Measurements from ENCODE around the gene CDH22.

The CDH22 gene

DNA sequence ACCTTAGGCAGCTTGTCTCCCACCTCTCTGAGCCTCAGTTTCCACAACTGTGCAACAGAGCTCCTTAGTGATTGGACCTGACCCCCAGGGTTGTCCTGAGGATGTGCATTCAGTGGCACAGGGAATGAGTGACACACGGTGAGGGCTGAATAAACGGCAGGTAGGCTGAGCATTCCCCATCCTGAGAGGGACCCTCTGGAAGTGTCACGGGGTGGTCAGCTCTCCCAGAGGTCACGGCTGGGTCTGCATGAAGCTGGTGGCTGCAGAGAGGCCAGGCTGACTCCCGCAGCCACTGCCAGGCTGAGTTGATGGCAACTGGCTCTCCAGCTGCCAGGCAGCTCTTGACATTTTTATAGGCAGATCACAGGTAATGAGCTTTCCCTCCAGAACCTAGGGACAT lies 147.6 kb downstream of the CDH22 start:
- DNase-seq, result peak; percentile 56

DNA sequence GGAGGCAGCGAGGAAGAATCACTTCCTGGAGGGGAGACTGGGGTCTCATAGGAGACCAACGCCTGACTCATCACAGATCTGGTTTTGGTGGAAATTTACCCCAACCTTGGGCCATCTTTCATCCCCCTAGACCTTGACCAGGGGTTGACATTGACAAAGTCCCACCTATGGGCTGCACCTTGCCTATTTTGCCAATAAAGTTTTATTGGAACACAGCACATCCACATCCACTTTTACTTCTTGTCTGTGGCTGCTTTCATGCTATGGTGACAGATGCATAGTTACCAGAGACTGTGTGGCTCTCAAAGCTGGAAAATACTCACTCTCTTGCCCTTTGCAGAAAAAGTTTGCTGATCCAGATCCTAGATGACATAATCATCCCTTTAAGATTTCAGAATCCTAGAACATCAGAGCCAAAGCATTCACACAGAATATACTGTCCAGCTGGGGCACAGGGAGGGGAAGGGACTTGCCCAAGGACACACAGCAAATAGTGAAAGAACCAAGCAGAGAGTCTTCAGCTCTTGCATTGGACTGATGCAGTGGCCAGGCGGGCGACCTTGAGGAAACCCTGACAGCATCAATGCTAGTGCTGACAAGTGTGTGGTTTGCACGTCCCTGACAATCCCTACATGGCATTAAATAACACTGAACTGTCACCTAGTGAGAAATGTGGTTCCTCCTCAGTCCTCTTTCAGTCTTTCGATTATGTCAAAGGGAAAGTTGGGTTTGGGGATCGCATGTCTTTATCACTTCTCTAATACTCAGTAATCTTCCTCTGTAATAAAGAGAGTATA lies 149.0 kb downstream of the CDH22 start:
- DNase-seq, result no peak

DNA sequence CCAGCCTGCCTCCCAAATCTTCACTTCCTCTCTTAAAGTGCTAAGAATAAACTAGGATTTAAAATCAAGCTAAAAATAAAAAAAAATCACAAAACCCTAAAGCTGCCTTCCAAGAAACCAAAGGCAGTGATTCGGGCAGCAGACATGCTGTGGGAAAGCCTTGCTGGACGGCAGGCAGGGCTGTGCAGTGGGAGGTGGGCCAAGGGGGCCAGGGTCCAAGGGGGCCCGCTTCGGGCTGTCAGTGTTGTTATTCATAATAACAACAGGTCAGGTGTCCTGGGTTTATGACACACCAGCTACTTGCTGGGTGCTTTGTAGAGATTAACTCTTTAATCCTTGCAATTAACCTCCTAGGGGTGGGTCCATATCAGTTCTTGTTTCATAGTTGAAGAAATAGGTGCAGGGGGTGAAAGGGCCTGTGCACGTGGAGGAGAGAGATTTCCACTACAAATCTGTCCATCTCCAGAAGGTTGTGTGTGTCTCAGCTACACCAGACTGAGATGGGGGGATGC lies 149.8 kb downstream of the CDH22 start:
- DNase-seq, result peak; percentile 91

DNA sequence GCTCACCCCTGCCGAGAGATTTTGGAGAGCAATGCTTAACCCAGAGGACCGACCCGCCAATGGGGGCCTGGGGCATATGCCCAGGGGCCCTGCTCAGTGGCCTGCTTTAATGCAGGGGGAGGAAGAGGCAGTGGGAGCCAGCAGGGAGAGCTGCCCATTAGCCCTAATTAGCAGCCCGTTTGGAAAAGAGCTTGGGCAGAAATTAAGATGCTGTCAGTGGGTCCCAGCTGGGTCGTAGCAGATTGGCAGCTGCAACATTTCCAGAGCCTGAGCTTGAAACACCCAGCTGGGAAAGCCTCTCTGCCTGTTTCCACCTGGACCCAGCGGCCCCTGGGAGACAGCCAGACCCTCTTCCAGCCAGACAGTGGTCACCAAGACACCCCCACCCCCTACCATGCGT lies 150.7 kb downstream of the CDH22 start:
- DNase-seq, result peak; percentile 90

DNA sequence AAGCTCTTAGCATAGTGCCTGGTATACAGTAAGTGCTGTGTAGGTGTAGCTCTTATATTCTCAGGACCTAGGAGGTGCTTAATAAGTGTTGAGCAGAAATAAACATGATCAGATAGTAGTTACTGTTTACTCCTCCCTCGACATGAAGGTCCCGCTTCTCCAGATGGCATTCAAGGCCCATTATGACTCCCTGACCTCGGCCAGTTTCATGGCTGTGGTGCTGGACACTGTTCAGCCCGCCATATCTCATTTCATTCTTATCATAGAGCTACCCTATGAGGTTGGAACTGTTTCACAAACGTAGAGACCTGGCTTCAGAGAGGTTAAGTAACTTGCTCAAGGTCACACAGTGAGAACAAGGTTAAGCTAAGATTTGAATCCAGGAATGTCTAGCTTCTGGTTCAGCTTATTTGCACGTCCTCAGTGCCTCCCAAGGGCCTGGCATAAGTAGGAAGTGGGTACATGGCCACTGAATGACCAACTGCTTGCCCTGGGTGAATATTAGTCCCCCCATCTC lies 151.2 kb downstream of the CDH22 start:
- DNase-seq, result no peak

DNA sequence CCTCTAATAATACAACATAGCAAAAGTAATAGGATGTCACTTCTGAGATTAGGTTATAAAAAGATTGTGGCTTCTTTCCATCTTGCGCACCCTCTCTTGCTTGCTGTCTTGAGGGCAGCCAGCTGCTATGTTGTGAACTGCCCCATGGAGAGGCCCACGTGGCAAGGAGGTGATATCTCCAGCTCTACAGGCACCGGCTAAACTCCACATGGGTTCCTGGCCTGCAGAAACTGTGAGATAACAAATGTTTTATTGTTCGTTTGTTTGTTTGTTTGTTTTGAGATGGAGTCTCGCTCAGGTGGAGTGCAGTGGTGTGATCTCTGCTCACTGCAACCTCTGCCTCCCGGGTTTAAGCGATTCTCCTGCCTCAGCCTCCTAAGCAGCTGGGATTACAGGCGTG lies 152.2 kb downstream of the CDH22 start:
- DNase-seq, result no peak

DNA sequence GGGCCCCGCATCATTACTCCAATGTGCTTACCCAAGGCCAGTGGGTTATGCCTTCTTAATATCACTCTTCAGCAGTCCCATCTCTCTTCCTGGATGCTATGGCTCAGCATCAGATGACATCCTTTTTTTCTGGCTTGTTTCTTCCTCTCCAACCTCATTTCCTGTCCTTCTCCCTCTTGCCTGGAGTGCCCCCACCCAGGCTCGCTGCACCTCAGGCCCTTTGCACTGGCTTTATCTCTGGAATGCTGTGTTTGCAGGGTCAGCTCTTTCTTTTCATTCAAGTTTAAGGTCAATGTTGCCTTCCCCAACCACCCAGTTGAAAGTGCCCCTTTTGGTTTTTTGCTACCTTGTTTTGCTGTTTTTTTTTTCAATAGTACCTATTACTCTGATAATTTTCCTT lies 153.5 kb downstream of the CDH22 start:
- DNase-seq, result no peak

DNA sequence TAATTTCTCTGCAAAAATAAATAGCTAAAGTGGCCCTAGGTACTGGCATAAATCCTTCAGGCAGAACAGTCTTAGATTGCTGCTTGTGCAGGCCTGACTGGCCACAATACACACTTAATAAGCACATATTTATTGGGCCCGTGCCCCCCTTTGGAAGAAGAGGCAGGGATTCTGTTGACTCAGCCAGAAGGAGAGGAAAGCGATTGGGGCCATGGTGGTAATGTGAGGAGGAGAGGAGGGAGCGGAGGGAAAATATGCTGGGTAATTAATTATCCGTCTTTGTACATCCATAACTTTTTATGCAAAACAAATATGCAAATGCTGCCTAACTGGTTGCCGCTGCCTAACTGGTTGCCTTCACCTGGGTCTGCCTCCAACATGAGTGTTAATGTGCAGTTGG lies 154.0 kb downstream of the CDH22 start:
- DNase-seq, result no peak

DNA sequence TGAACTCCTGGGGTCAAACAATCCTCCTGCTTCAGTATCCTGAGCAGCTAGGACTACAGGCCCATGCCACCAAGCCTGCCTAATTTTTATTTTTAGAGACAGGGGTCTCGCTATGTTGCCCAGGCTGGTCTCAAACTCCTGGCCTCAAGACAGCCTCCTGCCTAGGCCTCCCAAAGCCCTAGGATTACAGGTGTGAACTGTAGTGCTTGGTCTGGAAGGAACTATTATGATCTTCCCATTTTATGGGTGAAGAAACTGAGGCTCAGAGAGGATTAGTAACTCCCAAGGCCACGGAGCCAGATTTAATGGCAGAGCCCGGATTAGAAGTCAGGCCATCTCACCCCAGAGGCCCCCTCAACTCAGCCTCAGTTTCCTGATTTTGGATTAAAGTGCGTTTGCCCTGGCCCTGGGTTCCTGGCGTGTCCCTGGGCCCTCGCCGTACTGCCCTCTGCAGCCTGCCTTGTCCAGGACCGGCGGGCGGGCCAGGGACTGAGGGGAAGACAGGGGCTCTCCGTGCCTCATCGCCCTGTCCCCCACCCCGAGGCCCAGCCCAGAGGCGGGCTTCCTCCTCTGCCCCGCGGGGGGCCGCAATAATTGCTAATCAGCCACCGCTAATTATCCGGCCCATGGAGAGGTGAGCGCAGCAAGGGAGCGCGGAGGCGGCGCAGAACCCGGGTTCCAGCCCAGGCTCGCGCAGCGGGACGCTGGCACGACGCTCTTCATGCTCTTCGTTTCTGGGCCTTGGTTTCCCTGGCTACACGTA lies 155.3 kb downstream of the CDH22 start:
- no peak for DNase-seq

DNA sequence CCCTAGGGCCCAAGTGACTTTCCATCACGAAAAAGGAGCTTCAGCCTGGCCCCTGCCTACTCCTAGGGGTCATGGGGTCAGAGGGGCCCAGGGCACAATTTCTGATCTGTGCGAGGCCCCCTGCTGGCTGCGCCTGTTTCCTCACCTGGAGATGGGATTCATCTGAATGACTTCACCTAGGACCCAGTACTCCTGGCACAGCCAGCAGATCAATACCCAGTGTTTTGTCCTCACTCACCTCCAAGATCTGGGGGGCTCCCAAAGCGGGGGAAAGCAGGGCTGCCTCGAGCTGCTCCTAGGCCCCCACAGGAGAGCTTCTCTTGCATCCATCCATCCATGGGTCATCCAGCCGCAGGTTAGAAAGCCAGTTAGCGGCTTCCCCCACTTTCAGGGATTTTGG lies 156.4 kb downstream of the CDH22 start:
- peak; percentile 50 for DNase-seq

DNA sequence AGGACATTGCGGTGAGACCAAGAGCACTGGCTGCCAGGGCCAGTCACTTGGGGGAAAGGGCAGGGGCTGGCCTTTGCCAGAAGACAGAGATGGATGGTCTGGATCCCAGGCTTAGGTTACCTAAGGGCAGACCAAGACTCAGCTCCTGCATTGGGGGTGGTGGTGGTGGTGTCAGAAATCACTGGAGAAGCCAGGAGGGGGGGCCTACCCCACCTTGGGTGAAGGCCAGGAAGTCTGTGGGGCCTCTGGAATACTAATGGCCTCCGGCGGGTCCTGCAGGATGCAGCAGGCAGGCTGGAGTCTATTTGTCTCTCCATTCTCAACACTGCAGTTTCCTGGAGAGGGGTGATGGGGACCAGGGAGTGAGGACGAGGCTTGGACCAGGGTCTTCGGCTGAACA lies 157.4 kb downstream of the CDH22 start:
- no peak for DNase-seq

DNA sequence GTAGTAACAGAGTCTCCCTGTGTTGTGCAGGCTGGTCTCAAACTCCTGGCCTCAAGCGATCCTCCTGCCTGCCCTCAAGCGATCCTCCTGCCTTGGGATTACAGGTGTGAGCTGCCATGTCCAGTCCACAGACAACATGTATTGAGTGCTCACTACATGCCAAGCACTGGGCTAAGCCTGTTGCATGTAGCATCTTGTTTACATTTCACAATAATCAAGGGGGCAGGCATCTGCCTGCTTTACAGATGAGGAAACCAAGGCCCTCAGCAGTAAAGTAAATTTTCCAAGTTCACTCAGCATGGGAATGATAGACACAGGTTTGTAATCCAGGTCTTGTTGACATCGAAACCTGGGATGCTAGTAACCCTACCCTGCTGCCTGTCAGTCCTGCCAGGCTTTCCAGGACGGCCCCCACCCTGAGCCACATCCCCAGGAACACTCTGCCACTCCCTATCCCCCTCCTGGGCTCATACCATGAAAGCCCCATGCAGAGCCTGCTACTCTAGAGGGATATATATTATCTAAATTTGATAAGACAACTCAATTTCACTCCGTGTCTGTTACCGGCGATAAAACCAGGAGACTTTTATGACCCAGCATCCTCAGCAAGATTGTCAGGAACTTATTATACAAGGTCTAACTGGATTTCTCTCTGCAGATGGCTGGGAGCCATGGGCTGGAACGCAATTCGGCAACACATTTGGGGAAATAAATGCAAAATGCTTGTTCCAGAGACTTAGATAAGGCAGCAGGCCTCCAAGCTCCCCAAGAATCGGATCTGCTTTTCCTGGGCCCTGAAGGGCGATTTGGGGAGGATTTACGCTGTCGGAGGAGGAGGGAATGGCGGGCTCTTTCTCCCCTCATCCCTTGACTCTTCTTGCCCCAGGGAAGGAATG lies 159.7 kb downstream of the CDH22 start:
- no peak for DNase-seq

DNA sequence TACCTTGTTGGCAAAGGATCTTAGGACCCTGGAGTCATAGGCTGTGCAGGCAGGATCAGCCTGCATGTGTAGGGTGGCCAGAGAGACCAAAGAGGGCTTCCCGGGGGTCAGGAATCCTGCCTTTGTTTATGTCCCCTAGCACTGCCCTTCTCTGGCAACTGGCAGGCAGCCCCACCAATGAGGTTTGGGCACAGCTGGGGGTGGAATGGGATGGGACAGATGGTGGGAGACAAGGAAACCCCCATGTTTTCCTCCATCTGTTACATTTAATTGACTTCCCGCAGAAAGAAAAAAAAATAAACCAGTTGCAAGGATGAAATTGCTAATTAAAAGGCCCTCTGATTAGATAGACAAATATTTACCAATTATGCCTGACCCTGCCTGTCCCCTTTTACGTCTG lies 162.6 kb downstream of the CDH22 start:
- DNase-seq, result peak; percentile 94

DNA sequence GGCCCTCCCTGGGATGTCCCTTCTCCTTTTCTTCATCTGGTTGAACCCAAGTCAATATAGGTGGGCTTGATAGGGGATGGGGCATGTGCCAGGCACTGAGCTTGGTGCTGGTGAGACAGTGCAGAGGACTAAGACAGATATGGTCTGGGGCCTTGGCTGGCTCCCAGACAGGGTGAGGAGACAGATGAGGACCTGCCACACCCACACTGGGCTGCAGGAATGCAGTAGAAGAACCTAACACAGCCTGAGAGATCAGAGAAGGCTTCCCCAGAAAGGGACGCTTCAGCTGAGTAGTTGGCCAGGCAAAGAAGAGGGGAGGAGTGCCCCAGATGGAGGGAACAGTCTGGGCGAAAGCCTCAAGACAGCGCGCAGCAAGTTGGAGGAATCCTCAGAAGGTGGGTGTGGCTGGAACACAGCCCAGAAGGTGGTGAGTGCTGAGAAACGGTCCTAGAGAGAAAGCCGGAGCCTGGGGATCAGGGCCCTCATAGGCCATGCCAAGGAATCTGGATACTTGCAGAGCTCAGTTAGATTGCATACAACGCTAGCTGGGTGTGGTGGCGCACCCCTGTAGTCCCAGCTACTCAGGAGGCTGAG lies 163.8 kb downstream of the CDH22 start:
- DNase-seq, result peak; percentile 40

DNA sequence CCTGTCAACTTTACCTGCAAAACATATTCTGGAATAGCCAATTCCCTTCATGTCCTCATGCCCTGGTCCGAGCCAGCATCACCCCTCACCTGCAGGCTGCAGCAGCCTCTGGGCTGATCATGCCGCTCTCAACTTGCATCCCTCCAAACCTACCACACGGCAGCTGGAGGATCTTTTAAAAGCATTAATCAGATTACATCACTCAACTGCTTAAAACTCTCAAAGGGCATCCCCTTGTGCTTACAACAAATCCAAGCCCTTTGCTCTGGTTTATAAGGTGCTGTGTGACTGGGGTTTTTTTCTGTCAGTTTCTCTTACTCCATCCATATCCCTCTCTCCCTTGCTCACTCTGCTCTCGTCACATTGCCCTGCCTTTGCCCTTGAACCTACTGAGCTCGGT lies 166.2 kb downstream of the CDH22 start:
- peak; percentile 96 for DNase-seq

DNA sequence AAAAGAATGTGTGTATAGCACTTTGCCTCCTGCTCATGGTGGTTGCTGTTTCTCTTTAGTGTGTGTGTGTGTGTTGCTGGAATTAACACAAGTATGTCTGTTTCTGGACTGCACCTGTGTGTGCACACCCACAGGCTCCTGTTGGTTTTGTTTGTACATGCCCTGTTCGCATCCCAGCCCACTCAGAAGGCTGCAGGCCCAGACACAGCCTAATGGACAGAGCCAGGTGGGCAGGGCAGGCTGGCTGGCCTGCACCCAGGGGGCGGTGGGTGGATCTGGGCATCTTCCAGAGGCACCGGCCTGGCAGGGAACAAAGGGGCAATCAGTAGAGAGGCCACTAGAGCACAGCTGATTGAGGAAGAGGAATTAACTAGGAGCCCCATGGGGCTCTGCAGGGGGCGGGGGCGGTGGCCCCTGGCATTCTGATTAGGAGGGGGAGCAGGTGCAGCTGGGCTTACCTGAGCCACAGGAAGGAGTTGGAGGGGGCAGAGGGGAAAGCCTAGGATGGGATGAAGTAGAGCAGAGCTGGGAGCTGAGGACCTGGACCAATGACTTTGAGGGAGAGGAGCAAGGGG lies 168.3 kb downstream of the CDH22 start:
- no peak for DNase-seq

DNA sequence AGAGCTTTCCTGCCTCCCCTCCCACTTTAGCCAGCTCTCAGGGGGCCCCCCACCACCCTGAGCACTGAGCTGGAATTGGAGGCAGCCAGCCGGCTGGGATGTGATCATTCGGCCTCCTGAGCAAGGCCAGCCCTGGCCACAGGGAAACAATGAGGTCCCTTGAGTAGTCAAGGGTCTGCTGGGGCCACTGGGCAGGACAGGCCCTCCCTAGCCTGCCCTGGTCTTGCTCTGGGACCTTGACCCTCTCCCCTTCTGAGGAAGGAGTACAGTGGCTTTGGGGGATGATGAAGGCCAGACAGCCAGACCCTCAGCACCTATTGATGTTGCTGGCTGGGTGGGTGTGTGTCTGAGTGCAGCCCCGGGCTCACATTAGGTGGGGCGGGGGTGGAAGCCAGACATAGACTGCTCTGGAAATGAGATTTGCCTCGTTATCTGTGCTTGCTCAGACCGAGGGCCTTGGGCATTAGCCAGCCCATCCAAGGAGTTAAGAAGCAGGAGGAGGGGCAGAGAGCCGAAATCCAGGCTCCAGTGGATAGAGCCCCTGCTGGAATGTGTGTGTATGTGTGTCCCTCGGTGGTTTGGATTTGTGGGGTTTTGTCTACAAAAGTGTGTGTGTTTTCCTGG lies 168.9 kb downstream of the CDH22 start:
- DNase-seq, result peak; percentile 94

DNA sequence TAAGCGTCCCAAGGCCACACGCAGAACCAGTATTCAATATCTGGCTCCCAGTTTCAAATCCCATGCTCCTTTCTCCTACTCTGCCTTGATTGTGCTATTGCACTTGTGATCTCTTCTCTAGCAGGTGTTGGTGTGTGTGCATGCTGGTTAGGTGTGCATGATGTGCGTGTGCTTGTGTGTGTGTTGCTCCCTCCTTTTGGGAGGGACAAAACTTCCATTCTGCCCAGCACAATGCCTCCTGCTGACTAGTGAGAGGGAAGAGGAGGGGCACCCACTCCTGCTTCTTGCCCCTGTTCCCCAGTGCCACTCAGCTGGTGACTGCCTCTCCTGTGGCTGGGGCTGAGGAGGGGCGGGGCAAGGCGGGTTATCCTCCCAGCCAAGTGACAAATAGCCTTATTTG lies 170.5 kb downstream of the CDH22 start:
- DNase-seq, result no peak

DNA sequence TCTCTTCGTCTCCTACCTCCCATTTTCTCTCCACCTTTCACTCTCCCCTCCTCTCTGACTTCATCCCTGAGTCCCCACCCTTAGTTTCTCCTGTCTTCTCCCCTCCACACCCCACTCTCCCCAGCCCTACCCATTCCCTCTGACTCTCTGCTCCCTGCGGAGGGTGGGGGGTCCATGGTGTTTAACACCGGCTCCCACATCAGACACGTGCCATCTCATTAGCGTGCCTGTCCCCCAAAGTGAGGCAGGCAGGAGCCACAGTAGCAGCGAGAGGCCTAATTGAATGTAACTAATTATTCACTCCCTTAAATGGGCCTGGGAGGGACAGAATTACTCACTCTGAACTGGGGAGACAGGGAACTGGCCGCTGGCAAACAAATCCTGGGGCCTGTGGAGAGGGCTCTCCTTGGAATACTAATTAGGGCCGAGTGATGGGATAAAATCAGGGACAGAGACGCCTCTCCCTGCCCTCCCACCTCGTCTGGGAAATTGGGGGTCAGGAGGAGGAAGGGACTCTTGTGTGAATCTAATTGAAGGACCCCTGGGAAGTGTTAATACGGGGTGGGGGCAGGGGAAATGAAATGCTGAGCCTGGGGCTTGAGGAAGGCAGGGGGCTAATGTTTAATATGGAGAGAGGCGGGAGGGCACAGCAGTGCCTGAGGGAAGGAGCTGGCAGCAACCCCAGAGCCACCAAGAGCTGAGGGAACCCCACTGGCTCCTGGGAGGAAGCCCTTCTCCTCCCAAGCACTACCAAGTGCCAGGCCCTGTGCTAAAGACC lies 172.3 kb downstream of the CDH22 start:
- DNase-seq, result no peak

DNA sequence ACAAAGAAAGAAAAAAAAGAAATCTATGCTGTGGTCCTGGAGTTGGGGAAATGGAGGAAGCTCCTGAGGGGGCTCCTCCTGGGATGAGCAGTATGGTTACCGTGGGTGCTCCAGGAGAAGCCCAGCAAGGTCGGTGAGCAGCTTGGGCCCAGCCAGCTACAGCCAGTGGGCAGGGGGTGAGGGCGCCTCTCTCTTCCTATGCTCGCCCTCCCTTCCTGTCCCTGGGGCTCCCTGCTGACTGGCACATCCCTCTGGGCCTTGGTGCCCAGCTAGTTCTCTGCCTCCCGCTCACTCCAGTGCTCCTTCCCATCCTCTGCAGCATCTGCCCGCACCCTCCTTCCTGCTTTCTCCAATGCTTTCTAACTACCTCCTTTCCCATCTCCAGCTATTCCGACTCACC lies 173.6 kb downstream of the CDH22 start:
- DNase-seq, result no peak

Measured in NCI-H82 (cell line).